Measurements from ENCODE around the gene ADAP2. TPM values are rescaled to one million over a fixed set of nuclear protein-coding genes. Genes with fewer than 3 reads are reported as not detected.

ADAP2 gene
- total and polyA plus RNA-seq, 2 experiments from 2014 or later, result 0.94 TPM

DNA sequence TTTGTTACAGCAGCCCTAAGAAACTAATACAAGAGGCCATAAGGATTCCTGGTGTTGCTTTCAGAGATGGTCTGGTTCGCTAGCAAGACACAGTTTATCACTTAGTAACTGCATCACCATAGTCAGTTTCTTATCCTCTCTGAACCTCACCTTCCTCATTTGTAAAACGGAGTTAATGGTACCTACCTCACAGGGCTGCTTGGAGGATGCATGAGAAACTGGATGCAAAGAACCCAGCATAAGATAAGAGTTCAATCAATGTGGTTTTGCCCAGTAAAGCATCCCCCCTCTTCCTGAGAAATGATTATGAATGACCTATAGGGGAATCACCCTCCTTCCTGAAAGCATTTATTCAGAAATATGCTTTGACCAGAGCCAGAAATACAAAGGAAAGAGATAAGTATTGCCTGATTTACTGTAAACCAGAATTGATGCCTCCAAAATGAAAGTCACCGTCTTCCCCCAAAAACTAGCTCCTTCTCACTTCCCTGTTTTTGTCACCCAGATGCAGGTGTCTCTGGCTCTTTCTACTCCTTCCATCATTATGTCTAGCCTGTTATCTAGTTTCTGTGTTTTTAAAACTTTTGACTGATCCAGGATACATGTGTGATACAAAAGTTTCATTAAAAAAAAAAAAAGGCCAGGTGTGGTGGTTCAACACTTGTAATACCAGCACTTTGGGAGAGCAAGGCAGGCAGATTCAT, 12.9 kb upstream of the ADAP2 start:
- no peaks in the 10 kb centered on the region for H3K27me3 ChIP-seq (ENCODE audit: insufficient read depth)
- H4K20me1 ChIP-seq (replicated peaks; ENCODE audit: insufficient read depth), result no peaks in the 10 kb centered on the region
- H2AFZ ChIP-seq, result no peak overlapping the region
- H3K27ac ChIP-seq (ENCODE audit: low read depth), result no peak overlapping the region
- H3K4me1 ChIP-seq (ENCODE audit: insufficient read depth), result peaks cover 3% of the 10 kb centered on the region; the same call in 1 of the 2 replicates
- ATAC-seq (no peak), DNase-seq (ENCODE audit: low spot score) (no peak)
- H3K79me2 ChIP-seq (replicated peaks; ENCODE audit: insufficient read depth), result peaks cover 19% of the 10 kb centered on the region
- Mint-ChIP-seq H3K4me3 (no peak overlapping the region), H3K9me3 (no peaks in the 10 kb centered on the region), H3K27ac (no peak overlapping the region), H3K36me3 (ENCODE audit: low read depth) (no peaks in the 10 kb centered on the region), H3K4me1 (peaks cover 5% of the 10 kb centered on the region; the same call in 2 of the 3 replicates), H3K27me3 (ENCODE audit: insufficient read depth, low read depth, poor library complexity) (peaks cover 2% of the 10 kb centered on the region)
- no peaks in the 10 kb centered on the region for H3K9me2 ChIP-seq (ENCODE audit: insufficient read depth)
- no peaks in the 10 kb centered on the region for H3K36me3 ChIP-seq (ENCODE audit: insufficient read depth)
- H3K4me2 ChIP-seq, result no peak overlapping the region
- H3K4me3 ChIP-seq, result no peak overlapping the region
- TF ChIP-seq EZH2 (IDR thresholded peaks at IDR 0.05; ENCODE audit: low read depth, unreplicated experiment) (no peak), ETS1 (IDR thresholded peaks at IDR 0.05) (no peak), JUNB (IDR thresholded peaks at IDR 0.05; ENCODE audit: unreplicated experiment) (no peak), ZNF114 (CRISPR knock-in tag; IDR thresholded peaks at IDR 0.05) (no peak), POLR2AphosphoS5 (IDR thresholded peaks at IDR 0.05; ENCODE audit: low read depth) (no peak), CREB1 (CRISPR knock-in tag; IDR thresholded peaks at IDR 0.05; ENCODE audit: low read depth) (no peak), STAT1 (IDR thresholded peaks at IDR 0.05; ENCODE audit: unreplicated experiment) (no peak), ZNF331 (CRISPR knock-in tag; IDR thresholded peaks at IDR 0.05; ENCODE audit: low read depth) (no peak), EZH2phosphoT487 (IDR thresholded peaks at IDR 0.05; ENCODE audit: unreplicated experiment) (no peak), NANOG (IDR thresholded peaks at IDR 0.05; ENCODE audit: borderline replicate concordance) (no peak)
- TF ChIP-seq, protein P1, sequence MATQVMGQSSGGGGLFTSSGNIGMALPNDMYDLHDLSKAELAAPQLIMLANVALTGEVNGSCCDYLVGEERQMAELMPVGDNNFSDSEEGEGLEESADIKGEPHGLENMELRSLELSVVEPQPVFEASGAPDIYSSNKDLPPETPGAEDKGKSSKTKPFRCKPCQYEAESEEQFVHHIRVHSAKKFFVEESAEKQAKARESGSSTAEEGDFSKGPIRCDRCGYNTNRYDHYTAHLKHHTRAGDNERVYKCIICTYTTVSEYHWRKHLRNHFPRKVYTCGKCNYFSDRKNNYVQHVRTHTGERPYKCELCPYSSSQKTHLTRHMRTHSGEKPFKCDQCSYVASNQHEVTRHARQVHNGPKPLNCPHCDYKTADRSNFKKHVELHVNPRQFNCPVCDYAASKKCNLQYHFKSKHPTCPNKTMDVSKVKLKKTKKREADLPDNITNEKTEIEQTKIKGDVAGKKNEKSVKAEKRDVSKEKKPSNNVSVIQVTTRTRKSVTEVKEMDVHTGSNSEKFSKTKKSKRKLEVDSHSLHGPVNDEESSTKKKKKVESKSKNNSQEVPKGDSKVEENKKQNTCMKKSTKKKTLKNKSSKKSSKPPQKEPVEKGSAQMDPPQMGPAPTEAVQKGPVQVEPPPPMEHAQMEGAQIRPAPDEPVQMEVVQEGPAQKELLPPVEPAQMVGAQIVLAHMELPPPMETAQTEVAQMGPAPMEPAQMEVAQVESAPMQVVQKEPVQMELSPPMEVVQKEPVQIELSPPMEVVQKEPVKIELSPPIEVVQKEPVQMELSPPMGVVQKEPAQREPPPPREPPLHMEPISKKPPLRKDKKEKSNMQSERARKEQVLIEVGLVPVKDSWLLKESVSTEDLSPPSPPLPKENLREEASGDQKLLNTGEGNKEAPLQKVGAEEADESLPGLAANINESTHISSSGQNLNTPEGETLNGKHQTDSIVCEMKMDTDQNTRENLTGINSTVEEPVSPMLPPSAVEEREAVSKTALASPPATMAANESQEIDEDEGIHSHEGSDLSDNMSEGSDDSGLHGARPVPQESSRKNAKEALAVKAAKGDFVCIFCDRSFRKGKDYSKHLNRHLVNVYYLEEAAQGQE (IDR thresholded peaks at IDR 0.05; ENCODE audit: unreplicated experiment), result no peak
- TF ChIP-seq, protein P2, sequence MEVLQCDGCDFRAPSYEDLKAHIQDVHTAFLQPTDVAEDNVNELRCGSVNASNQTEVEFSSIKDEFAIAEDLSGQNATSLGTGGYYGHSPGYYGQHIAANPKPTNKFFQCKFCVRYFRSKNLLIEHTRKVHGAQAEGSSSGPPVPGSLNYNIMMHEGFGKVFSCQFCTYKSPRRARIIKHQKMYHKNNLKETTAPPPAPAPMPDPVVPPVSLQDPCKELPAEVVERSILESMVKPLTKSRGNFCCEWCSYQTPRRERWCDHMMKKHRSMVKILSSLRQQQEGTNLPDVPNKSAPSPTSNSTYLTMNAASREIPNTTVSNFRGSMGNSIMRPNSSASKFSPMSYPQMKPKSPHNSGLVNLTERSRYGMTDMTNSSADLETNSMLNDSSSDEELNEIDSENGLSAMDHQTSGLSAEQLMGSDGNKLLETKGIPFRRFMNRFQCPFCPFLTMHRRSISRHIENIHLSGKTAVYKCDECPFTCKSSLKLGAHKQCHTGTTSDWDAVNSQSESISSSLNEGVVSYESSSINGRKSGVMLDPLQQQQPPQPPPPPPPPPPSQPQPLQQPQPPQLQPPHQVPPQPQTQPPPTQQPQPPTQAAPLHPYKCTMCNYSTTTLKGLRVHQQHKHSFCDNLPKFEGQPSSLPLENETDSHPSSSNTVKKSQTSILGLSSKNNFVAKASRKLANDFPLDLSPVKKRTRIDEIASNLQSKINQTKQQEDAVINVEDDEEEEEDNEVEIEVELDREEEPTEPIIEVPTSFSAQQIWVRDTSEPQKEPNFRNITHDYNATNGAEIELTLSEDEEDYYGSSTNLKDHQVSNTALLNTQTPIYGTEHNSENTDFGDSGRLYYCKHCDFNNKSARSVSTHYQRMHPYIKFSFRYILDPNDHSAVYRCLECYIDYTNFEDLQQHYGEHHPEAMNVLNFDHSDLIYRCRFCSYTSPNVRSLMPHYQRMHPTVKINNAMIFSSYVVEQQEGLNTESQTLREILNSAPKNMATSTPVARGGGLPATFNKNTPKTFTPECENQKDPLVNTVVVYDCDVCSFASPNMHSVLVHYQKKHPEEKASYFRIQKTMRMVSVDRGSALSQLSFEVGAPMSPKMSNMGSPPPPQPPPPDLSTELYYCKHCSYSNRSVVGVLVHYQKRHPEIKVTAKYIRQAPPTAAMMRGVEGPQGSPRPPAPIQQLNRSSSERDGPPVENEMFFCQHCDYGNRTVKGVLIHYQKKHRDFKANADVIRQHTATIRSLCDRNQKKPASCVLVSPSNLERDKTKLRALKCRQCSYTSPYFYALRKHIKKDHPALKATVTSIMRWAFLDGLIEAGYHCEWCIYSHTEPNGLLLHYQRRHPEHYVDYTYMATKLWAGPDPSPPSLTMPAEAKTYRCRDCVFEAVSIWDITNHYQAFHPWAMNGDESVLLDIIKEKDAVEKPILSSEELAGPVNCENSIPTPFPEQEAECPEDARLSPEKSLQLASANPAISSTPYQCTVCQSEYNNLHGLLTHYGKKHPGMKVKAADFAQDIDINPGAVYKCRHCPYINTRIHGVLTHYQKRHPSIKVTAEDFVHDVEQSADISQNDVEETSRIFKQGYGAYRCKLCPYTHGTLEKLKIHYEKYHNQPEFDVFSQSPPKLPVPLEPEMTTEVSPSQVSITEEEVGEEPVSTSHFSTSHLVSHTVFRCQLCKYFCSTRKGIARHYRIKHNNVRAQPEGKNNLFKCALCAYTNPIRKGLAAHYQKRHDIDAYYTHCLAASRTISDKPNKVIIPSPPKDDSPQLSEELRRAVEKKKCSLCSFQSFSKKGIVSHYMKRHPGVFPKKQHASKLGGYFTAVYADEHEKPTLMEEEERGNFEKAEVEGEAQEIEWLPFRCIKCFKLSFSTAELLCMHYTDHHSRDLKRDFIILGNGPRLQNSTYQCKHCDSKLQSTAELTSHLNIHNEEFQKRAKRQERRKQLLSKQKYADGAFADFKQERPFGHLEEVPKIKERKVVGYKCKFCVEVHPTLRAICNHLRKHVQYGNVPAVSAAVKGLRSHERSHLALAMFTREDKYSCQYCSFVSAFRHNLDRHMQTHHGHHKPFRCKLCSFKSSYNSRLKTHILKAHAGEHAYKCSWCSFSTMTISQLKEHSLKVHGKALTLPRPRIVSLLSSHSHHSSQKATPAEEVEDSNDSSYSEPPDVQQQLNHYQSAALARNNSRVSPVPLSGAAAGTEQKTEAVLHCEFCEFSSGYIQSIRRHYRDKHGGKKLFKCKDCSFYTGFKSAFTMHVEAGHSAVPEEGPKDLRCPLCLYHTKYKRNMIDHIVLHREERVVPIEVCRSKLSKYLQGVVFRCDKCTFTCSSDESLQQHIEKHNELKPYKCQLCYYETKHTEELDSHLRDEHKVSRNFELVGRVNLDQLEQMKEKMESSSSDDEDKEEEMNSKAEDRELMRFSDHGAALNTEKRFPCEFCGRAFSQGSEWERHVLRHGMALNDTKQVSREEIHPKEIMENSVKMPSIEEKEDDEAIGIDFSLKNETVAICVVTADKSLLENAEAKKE (CRISPR knock-in tag; IDR thresholded peaks at IDR 0.05), result no peak
- TF ChIP-seq, protein P3, sequence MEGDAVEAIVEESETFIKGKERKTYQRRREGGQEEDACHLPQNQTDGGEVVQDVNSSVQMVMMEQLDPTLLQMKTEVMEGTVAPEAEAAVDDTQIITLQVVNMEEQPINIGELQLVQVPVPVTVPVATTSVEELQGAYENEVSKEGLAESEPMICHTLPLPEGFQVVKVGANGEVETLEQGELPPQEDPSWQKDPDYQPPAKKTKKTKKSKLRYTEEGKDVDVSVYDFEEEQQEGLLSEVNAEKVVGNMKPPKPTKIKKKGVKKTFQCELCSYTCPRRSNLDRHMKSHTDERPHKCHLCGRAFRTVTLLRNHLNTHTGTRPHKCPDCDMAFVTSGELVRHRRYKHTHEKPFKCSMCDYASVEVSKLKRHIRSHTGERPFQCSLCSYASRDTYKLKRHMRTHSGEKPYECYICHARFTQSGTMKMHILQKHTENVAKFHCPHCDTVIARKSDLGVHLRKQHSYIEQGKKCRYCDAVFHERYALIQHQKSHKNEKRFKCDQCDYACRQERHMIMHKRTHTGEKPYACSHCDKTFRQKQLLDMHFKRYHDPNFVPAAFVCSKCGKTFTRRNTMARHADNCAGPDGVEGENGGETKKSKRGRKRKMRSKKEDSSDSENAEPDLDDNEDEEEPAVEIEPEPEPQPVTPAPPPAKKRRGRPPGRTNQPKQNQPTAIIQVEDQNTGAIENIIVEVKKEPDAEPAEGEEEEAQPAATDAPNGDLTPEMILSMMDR (conservative IDR thresholded peaks at IDR 0.05; ENCODE audit: low read depth in 2 of 2), result no peak
- H3F3A ChIP-seq (replicated peaks; ENCODE audit: low read depth), result no peaks in the 10 kb centered on the region; the same call in 1 of the 2 replicates

Data from GM23338 (cell line).